OCI-LY1 (cell line): ENCODE measurements around the gene SERPINA1.

Experiments
- H2AFZ ChIP-seq: fragments of 200-600 bp; sonication (generic), shearing (Covaris generic); 2 replicates; pipeline ENCODE4 v1.6.0; 2014; ENCODE audit warnings: antibody characterized with exemption, mild to moderate bottlenecking, low read length
- H3F3A ChIP-seq: fragments of 200-600 bp; sonication (generic), shearing (Covaris generic); 2 replicates; pipeline ENCODE4 v1.6.0; 2014; ENCODE audit warnings: mild to moderate bottlenecking, antibody characterized with exemption, low read length, moderate library complexity; ENCODE audit not compliant: insufficient read depth
- H3K27ac ChIP-seq: fragments of 200-600 bp; sonication (generic); 2 replicates; pipeline ENCODE4 v1.5.1; 2014; ENCODE audit warnings: low read length, mixed run types, mild to moderate bottlenecking, low read depth; ENCODE audit not compliant: poor library complexity, severe bottlenecking
- H3K27me3 ChIP-seq: fragments of 200-600 bp; sonication (generic); 2 replicates; pipeline ENCODE4 v1.6.0; 2014; ENCODE audit warnings: antibody characterized with exemption, mild to moderate bottlenecking, low read length, moderate library complexity; ENCODE audit not compliant: insufficient read depth
- H3K36me3 ChIP-seq: fragments of 200-600 bp; sonication (generic); 2 replicates; pipeline ENCODE4 v1.6.1; 2014; ENCODE audit warnings: mild to moderate bottlenecking, antibody characterized with exemption, low read length, moderate library complexity, mixed read lengths; ENCODE audit not compliant: insufficient read depth
- H3K4me1 ChIP-seq: fragments of 200-600 bp; sonication (generic); 2 replicates; pipeline ENCODE4 v1.5.1; 2014; ENCODE audit warnings: mild to moderate bottlenecking, low read length, moderate library complexity; ENCODE audit not compliant: insufficient read depth, severe bottlenecking
- H3K4me2 ChIP-seq: fragments of 200-600 bp; sonication (generic), shearing (Covaris generic); 2 replicates; pipeline ENCODE4 v1.6.1; 2014; ENCODE audit warnings: low read length
- H3K4me3 ChIP-seq: fragments of 200-600 bp; sonication (generic); 2 replicates; pipeline ENCODE4 v1.5.1; 2014; ENCODE audit warnings: low read length, low read depth, mild to moderate bottlenecking, mixed read lengths; ENCODE audit not compliant: poor library complexity, severe bottlenecking
- H3K79me2 ChIP-seq: fragments of 200-600 bp; shearing (Covaris generic); 2 replicates; pipeline ENCODE4 v1.6.1; 2016; ENCODE audit warnings: mixed run types, low read length, mixed read lengths; ENCODE audit not compliant: insufficient read depth
- H3K9ac ChIP-seq: fragments of 200-600 bp; sonication (generic), shearing (Covaris generic); 2 replicates; pipeline ENCODE4 v1.6.1; 2014; ENCODE audit warnings: mild to moderate bottlenecking, low read length, mixed read lengths
- H3K9me2 ChIP-seq: fragments of 200-600 bp; sonication (generic), shearing (Covaris generic); 2 replicates; pipeline ENCODE4 v1.6.1; 2014; ENCODE audit warnings: low read depth, mild to moderate bottlenecking, low read length, mixed read lengths
- H3K9me3 ChIP-seq: fragments of 200-600 bp; shearing (Covaris generic); 2 replicates; pipeline ENCODE4 v1.6.1; 2014; ENCODE audit warnings: low read length, mixed read lengths
- H4K20me1 ChIP-seq: fragments of 200-600 bp; sonication (generic), shearing (Covaris generic); 2 replicates; pipeline ENCODE4 v1.6.0; 2016; ENCODE audit warnings: mild to moderate bottlenecking, low read length; ENCODE audit not compliant: insufficient read depth
- CTCF ChIP-seq: fragments of 200-600 bp; sonication (generic), shearing (Covaris generic); IDR thresholded peaks from 2 replicates; pipeline ENCODE4 v1.5.1; 2017; ENCODE audit warnings: mild to moderate bottlenecking, antibody characterized with exemption, low read length, moderate library complexity, mixed read lengths
- EZH2 ChIP-seq: fragments of 200-600 bp; sonication (generic), shearing (Covaris generic); IDR thresholded peaks from 2 replicates; pipeline ENCODE4 v1.8.0; 2017; ENCODE audit warnings: borderline replicate concordance, mixed run types, mild to moderate bottlenecking, antibody characterized with exemption, low read length, moderate library complexity, mixed read lengths

The SERPINA1 gene

DNA sequence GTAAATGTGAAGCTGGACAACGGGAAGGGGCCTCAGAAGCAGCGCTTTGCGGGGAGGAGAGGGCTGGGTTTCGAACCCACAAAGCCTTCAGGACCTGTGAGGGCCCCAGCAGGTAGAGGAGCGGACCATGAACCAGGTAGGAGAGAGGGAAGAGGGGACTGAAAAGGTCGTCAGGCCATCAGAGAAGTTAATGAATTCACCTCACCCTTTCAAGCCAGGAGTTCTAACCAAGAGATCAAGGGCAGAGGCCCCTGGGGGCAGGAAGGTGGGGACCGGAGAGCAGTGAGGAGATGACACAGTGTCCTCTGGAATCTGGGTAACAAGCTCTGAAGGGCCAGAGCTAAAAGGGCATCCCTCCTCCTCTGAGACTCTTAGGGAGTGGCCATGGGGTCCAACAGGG is 19.4 kb downstream of the SERPINA1 start:
- H3K27ac ChIP-seq = no peak overlapping the region
- H3K9me2 ChIP-seq = no peaks in the 10 kb centered on the region
- peaks cover 7% of the 10 kb centered on the region; the same call in 1 of the 2 replicates for H3K27me3 ChIP-seq
- H2AFZ ChIP-seq = no peak overlapping the region
- no peak overlapping the region for H3K9ac ChIP-seq
- H4K20me1 ChIP-seq = no peaks in the 10 kb centered on the region
- H3K79me2 ChIP-seq = no peaks in the 10 kb centered on the region
- no peaks in the 10 kb centered on the region for H3K36me3 ChIP-seq
- TF ChIP-seq CTCF = no peak
- no peak for TF ChIP-seq EZH2
- H3K4me1 ChIP-seq = no peaks in the 10 kb centered on the region
- no peaks in the 10 kb centered on the region for H3K9me3 ChIP-seq
- no peak overlapping the region for H3K4me3 ChIP-seq
- no peak overlapping the region for H3K4me2 ChIP-seq
- no peaks in the 10 kb centered on the region for H3F3A ChIP-seq

GRCh38 chr14:94368243-94368590 is 20.2 kb downstream of the SERPINA1 start:
- no peaks in the 10 kb centered on the region for H3F3A ChIP-seq
- H2AFZ ChIP-seq = no peak overlapping the region
- H3K36me3 ChIP-seq = no peaks in the 10 kb centered on the region
- H3K27me3 ChIP-seq = peaks cover 7% of the 10 kb centered on the region; the same call in 1 of the 2 replicates
- no peaks in the 10 kb centered on the region for H3K4me1 ChIP-seq
- no peak overlapping the region for H3K4me2 ChIP-seq
- H3K27ac ChIP-seq = no peak overlapping the region
- TF ChIP-seq CTCF (no peak), EZH2 (no peak)
- no peaks in the 10 kb centered on the region for H3K9me3 ChIP-seq
- no peaks in the 10 kb centered on the region for H3K79me2 ChIP-seq
- H3K9me2 ChIP-seq = no peaks in the 10 kb centered on the region
- no peak overlapping the region for H3K4me3 ChIP-seq
- no peak overlapping the region for H3K9ac ChIP-seq
- no peaks in the 10 kb centered on the region for H4K20me1 ChIP-seq

DNA sequence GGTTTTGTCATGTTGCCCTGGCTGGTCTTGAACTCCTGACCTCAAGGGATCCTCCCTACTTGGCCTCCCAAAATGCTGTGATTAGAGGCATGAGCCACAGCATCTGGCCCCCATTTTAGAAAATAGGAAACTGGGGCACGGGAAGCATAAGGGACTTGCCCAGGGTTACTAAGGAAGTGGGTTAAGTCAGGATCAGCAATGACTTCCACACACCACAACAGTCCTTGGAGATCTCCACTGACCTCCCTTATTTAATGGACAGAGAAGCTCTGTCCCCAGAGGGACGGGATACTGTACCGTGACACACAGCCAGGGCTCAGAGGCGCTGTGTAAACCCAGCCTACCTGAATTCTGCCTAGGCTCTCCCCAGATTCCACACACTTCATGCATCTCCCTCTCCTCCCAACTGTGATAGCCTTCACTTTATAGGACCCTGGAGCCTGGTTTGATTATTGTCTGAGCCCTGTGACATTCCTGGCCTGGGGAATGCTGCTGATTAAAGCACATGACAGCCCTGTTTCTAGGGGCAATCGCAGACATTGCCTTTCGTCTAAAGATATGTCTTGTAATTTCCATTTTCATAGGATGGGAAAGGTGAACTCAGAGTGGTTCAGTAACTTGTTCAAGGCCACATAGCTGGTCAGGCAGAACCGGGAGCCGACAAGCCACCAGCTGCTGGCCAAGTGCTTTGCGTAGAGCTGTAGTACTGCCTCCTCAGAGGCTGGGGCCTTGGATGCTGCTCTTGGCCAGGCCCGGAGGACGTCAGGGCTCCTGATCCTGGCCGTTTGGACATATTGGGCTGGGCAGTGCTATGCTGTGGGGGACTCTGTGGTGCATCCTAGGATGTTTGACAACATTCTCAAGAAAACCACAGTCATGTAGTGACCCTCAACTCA is 20.8 kb downstream of the SERPINA1 start:
- H3K9me2 ChIP-seq = no peaks in the 10 kb centered on the region
- H3K36me3 ChIP-seq = no peaks in the 10 kb centered on the region
- H3F3A ChIP-seq = no peaks in the 10 kb centered on the region
- no peaks in the 10 kb centered on the region for H3K4me1 ChIP-seq
- no peak overlapping the region for H2AFZ ChIP-seq
- no peak overlapping the region for H3K4me3 ChIP-seq
- H3K4me2 ChIP-seq = no peak overlapping the region
- H3K79me2 ChIP-seq = no peaks in the 10 kb centered on the region
- peaks cover 7% of the 10 kb centered on the region; the same call in 1 of the 2 replicates for H3K27me3 ChIP-seq
- no peak overlapping the region for H3K9ac ChIP-seq
- no peak overlapping the region for H3K27ac ChIP-seq
- H4K20me1 ChIP-seq = no peaks in the 10 kb centered on the region
- H3K9me3 ChIP-seq = no peaks in the 10 kb centered on the region
- TF ChIP-seq CTCF = no peak
- TF ChIP-seq EZH2 = no peak
